Measurements from ENCODE around the gene DSCAML1.

DSCAML1 gene

DNA sequence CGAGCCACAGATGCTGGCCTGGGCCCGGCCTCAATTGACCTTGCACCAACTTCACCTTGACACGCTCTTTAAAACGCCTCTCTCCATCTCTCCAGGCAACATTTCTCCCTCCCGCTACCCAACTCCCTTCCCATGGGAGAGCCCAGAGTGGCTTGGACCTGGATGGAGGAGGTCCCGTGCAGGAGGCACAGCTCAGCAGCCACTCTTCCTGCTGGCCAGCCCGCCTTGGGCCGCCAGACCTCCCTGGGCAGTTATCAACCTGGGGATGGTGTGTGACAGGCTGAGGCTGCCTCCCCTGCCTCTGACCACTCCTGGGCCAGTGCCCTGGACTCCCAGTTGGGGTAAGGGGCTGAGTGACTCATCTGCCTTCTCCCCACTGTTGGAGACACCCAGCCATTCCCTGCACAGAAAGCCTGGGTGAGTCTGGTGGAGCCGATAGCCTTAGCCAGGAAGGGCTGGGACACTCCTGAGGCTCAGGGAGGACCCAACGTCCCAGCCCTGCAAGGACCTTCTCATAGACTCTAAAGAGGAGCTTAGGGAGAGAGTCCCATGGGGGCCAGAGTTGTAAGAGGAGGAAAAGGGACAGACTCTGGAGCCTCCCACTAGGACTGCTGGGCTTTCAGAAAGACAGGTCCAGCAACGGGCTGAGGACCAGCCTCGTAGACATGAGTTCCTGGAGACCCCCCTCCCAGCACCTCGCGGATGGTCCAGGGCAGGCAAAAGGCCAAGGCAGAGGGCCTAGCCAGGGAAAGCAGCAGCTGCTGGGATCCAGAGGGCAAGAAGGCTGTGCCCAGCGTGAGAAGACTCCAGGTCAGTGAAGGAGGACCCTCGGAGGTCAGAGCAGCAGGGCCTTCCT lies 337.7 kb downstream of the DSCAML1 start:
- no peak for DNase-seq

DNA sequence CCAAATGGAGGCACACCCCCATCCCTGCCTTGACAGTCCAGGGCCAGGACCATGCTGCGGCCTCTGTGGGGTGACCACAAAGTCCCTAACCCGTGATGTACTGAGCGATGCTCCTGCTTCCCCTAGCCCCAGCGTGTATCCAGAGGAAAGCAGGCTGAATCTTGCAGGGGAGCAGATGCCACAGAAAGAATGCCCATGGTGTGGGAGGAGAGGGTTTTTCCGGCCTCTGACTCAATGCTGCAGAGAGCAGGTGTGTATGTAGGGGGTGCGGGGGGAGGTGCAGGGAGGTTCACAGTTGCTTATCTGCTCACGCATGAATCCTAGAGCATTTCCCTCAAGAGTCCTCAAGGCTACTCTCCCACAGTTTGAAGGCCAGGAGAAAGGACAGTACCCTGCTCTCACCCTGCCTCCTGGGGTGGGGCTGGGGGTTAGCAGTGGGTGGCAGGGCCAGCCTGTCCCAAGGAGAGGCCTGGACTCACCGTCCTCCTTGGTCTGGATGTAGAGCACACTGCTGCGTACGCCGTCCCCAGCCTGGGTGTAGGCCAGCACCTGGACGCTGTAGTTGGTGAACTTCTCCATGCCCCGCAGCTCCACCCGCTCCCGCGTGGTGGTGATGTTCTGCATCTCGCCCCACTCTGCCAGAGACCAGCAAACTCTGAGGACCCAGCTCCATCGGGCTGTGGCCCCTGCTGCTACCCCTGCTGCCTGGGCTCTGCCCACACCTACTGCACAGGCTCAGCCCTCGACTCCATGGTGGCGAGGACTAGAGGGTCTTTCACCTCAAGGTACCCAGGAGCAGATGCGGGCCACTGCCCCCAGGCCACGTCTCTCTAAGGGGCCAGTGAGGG lies 338.5 kb downstream of the DSCAML1 start:
- peak; percentile 45 to 57 for DNase-seq

DNA sequence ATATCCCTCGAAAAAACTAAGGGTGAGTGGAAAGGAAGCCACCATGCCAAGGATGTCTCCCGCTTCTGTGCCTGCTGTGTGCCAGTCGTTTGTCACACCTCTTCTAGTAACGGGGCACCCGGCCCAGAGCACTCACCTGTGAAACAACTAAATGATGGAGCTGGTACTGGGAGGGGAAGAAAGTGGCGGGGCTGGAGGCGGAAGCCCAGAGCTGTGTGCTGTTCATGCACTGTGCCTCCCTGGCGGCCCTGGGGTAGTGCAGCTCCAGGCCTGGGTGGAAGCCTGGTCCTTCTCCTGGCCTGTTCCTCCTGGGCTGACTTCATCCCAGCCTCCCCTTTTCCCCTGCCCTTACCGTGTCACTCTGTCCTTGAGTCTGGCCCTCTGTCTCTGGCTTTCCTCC lies 339.2 kb downstream of the DSCAML1 start:
- no peak for DNase-seq

DNA sequence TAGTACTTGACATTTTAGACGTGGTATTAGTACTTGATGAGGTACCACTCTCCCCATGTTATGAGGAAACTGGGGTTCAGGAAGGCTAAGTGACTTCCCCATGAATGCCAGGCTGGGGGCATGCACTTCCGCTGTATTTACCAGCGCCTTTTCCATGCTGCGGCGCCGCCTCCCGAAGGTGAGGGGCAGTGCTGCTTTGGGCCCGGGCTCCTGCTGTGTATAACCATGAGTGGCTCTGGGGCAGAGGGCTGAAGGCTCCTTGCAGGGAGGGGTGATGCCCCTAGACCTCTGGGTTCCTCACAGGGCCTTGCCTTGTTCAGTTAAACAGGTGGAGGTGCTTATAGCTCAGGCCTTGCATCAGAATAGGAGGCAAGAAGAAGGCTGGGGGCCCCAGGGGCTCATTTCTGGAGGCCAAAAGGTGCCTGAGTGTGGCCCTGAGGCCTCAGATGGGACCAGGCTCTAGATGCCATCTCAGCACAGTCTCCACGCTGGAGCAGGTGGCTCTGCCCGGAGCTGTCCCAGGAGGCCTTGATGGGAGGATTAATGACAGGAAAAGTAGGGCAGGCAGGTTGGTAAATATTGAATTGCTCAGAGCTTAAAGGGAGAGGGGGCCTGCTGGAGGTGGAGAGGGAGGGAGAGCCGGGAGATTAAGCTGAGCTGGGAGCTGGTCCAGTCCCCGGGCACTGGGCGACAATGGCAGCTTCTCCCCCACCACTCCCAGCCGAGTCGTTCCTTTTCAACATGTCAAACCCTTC lies 339.8 kb downstream of the DSCAML1 start:
- no peak for DNase-seq

GRCh38 chr11:117456721-117457029 lies 340.3 kb downstream of the DSCAML1 start:
- peak in 1 of 2 experiments; percentile 45 for DNase-seq

DNA sequence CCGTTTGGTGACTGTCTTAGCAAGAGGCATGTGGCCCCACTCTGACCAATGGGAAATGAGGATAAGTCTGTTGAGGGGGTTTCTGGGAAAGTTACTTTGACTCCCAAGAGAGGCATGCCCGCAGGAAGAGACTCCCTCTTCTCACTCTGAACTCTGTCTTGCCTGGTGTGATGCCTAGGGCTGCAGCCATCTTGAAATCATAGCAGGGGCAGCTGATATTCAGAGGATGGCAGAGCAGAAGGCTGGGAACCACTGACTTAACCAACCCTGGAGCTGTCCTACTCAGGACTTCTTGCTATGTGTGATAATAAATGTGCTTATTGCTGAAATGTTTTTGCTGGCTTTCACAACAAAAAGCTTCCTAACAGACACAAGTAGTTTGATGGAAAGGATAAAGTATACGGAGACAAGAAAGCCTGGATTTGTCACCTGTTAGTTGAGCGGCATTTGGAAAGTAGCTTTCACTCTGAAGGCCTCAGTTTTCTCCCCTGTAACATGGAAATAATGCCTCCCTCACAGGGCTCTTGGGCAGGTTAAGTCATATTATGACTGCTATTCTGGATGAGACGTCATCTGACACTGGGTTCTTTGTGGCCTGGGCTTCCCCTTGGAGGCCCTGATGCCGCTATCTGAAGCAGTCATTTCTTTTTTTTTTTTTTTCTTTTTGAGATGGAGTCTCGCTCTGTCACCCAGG lies 340.8 kb downstream of the DSCAML1 start:
- DNase-seq, result peak in 1 of 2 experiments; percentile 38

- DNase-seq, result no peak
Observed at GRCh38 chr11:117454564-117454917, 342.5 kb downstream of the DSCAML1 start.

- no peak for DNase-seq
Observed at GRCh38 chr11:117453886-117454563, 343.0 kb downstream of the DSCAML1 start.

DNA sequence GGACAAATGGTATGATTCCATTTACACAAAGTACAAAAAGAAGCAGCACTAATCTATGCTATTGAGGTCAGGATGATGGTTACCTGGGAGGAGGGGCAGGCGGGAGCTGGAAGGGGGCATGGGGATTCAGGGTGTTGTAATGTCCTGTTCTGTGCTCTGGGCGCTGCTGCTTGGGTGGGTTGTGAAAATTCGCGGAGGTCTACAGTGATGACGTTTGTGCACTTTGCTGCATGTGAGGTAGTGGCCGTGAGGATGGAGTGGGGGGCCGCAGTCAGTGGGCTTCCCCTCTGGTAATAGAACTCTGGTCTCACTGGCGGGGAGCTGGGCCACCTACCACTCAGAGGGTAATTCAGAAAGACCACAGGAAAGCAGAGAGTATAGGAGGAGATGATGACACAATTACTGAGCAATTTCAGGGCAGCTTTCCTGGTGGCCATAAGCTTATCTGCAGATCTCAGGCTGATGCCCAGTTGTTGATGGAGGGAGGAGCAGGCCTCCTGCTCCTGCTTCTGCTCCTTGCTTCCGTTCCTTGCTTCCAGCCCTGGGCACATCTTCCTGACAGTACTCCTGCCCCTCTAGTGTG lies 347.8 kb downstream of the DSCAML1 start:
- no peak for DNase-seq

- DNase-seq, result no peak
Observed at GRCh38 chr11:117444711-117445658, 352.0 kb downstream of the DSCAML1 start.

DNA sequence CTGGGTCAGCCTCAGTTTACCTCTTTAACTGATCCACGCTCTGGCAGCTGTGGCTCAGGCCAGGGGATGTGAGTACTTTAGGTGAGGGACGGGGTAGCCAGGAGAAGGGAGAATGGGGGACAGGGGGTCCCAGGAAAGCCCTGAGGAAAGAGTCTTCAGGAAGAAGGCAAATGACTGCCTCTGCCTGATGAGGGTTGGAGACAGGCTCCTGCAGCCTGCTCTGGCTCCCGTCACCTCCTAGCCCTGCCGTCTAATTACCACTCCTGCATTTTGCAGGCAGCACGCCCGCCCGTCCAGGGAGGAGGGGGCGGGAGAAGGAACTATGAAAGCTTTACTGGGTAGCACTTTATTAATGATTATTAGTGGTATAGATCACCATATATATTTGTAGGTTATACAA lies 352.8 kb downstream of the DSCAML1 start:
- no peak for DNase-seq

- peak; percentile 32 to 34 for DNase-seq
Observed at GRCh38 chr11:117443266-117444186, 353.5 kb downstream of the DSCAML1 start.

GRCh38 chr11:117442869-117443239 lies 354.2 kb downstream of the DSCAML1 start:
- DNase-seq, result no peak

DNA sequence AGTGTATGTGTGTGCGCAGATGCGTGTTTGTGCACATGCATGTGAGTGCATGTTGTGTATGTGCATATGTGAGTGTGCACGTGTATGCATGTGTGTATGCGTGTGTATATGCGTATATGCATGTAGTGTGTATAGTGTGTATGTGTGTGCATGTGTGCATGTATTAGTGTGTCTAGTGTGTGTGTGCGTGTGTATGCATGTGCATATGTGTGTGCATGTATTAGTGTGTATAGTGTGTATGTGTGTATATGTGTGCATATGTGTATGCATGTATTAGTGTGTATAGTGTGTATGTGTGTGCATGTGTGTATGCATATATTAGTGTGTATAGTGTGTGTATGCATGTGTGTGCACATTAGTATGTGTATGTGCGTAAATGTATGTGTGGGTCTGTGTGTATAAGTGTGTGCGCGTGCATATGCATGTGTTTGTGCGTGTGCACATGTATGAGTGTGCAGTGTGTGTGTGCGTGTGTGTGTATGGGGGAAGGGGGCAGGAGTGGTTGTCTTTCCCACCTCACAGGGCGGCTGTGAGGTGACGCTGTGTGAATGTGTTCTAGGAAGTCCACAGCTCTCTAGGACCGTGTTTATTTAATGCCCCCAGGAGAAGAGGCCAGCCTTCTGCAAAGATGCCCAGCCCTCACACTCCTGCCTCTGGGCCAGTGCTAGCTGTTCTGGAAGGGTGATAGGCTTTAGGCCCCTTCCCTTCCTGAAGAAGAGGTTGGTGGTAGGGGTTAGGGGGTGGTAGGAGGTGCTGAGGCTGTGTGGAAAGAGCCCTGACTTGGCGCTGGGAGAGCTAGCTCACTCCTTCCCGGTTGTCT lies 354.8 kb downstream of the DSCAML1 start:
- no peak for DNase-seq

GRCh38 chr11:117441146-117441975 lies 355.7 kb downstream of the DSCAML1 start:
- no peak for DNase-seq

GRCh38 chr11:117440258-117440657 lies 356.8 kb downstream of the DSCAML1 start:
- no peak for DNase-seq

DNA sequence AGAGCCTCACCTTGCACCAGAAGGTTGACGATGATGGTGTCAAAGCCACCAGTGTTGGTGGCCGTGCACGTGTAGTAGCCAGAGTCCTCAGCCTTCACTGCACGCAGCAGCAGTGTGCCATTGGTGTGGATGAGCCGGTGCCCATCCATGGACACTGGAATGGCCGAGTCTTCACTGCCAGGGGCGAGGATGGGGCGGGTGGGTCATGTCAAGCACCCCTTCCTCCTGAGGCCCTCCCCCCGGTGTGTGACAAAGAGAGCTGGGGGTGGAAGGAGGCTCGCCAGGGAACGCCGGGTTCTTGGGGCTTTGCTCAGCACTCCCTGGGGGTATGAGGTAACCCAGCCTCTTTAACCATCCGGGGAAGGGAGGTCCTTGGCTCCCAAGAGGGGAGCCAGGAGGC lies 357.8 kb downstream of the DSCAML1 start:
- no peak for DNase-seq

All from activated T-cell treated with anti-CD3 and anti-CD28 coated beads, Interleukin-2, amount 50 U/mL, for 48 hours (primary cell).